Erythroblast (primary cell): ENCODE measurements around the gene NRXN3.
"Not testable (repeated sequence)": the region's sequence is repeated elsewhere in the genome, so short reads cannot be mapped to it uniquely, and the experiment has no call there.

Experiments
- DNase-seq, 2 experiments: peaks; one replicate each; lab custom pipeline; 2025; lab: John Stamatoyannopoulos, UW
- GATA1 ChIP-seq: IDR thresholded peaks from 2 replicates; pipeline ENCODE4 v1.6.1; 2011; ENCODE audit warnings: low read depth, mild to moderate bottlenecking, control low read depth, low read length, moderate library complexity
- POLR2A ChIP-seq: IDR thresholded peaks from 2 replicates; pipeline ENCODE4 v1.6.1; 2011; ENCODE audit warnings: mild to moderate bottlenecking, low read length

Gene NRXN3

DNA sequence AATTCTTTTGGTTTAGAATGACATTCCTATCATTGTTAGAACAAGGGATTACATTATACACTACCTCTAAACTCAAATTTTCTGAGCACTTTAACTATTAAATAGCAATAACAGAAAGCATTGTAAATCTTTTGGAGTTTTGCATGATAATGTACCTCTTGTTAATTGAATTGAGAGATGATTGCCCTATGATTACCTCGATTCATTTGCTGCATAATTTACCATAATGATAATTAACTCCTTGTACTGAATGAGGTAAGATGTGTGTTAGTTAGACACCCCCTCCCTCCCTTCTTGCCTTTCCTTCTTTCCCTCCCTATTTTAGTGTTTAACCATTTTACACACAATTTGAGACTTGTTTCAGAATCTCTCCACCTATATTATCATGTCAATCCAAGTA, 1572.0 kb downstream of the NRXN3 start:
- no peak for TF ChIP-seq GATA1
- TF ChIP-seq POLR2A, result no peak
- no peak for DNase-seq

DNA sequence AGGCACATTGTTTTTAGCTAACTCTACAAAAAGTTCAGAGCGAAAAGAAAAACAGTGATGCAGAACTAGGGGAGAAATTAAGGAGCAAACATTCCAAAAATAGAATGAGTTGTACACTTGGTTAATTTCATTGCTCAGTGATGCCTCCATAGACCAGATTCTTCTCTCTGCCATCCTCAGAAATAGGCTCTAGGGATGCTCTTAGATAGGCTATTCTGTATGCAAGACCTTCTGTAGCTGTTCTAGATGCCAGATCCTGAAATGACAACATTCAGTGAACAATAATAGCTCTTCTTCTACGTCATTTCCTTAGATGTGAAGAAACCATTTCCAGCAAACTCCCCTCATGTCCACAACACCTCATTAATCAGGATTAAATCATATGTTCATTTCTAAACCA, 1574.9 kb downstream of the NRXN3 start:
- TF ChIP-seq GATA1 (no peak), POLR2A (no peak)
- no peak for DNase-seq

DNA sequence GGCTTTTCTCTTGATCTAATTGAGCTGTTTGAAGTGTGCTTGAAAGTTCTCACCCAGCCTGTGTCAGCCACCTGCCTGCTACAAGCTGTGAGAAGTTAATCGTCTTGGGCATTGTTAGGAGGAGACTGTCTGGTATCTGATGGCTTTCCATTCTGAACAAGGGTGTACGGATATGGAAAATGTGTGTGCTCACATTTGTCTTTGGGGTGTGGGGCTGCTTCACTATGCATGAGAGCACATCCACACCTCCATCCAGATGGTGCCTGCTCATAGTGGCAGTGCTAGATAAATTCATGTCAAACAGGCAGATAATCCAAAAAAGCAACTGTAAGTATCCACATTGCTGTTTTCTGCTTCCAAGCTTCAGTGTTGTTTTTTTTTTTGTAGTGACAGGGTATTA, 1578.9 kb downstream of the NRXN3 start:
- DNase-seq, result no peak
- no peak for TF ChIP-seq POLR2A
- no peak for TF ChIP-seq GATA1

DNA sequence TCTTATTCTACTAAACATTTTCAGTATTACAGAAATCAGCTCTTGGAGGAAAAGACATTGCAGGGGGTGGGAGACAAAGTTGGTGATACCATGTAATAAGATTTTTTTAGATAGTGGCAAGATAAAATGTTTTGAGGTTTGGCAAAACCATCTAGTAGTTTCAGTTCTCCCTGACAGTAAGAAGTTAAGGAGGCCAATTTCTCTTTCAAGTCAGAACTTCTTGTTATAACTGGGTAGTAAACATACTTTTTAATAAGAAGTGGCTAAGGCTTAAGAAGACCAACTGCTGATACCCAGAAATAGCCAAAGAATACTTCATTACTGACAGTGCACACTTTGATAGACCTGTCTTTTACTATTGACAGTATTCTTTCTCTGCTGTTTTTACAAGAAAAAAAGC, 1588.8 kb downstream of the NRXN3 start:
- DNase-seq, result no peak
- TF ChIP-seq POLR2A, result no peak

DNA sequence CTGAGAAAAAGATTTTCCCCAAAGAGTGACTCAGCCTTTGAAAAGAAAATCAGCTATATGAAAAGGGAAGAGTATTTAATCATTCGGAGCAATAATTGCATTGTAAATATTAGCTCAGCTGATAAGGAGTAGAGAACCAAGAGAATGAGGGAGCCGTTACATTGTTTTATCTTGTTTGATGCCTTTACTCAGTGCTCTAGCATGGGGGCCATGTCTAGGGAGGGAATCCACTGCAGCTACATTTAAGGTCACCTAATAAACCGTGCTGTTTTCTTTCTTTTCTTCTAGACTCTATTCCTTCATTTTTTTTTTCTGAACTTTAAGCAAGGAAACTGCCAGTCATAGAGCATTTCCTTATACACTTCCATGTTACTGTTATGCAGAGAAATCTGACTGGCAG, 1594.2 kb downstream of the NRXN3 start:
- TF ChIP-seq POLR2A (no peak), GATA1 (no peak)
- no peak for DNase-seq

DNA sequence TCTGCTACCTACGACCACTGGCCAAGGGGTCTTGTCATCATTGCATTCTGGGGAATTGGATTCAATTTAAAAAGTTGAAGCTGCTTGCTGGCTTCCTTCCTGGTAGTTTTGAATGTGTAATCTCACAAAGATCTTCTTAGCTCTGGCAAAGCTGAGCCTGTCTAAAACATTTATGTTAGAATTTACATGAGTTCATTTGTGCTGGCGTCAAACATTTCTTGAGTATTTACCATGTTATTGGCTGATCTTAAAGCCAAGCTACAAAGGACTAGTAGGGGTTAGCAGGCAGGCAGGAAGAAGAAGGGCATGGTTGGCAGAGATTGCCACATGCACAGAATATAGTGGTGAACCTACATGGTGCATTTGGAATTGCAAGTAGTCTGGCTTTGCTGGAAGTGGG, 1596.3 kb downstream of the NRXN3 start:
- no peak for TF ChIP-seq GATA1
- TF ChIP-seq POLR2A, result no peak
- DNase-seq, result no peak

DNA sequence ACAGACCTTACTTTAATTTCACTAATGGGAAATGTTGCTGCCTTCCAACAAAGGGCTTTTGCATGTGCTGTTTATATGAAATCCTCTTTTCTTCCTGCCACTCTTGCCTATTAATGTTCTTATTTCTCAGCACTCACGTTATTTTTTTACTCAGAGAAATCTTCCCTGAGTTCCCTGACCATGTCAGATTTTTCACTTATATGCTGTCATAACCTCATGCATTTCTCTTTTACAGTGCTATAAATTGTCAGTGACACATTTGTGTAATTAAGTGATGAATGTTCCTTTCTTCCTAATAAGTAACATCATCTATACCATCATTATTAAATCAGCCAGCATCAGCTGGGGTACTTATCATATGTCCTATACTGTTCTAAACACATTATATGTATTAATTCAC, 1597.1 kb downstream of the NRXN3 start:
- TF ChIP-seq GATA1 (no peak), POLR2A (no peak)
- no peak for DNase-seq

DNA sequence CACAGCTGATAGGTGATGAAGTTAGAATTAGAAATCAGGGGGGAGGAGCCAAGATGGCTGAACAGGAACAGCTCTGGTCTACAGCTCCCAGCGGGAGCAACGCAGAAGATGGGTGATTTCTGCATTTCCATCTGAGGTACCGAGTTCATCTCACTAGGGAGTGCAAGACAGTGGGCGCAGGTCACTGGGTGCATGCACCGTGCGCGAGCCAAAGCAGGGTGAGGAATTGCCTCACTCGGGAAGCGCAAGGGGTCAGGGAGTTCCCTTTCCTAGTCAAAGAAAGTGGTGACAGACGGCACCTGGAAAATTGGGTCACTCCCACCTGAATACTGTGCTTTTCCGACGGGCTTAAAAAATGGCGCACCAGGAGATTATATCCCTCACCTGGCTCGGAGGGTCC, 1597.5 kb downstream of the NRXN3 start:
- DNase-seq, result not testable (repeated sequence)

DNA sequence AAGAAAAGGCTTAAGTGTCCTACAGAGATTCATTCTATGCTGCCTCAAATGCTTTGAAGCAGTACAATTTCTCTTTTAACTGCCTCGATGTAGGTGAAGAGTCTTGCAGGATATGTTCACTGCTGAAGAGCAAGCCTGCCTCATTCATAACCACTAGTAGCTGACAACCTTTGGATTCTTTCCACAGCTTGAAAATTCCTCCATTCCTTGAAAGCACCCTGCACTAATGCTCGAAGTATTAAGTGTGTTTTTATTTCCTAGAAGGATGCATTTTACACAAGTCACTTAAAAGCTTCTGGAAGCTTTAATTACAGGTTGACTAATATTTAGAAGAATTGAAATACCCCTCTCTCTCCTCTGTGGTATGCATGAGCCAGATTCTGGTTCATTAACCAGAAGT, 1611.7 kb downstream of the NRXN3 start:
- no peak for TF ChIP-seq GATA1
- TF ChIP-seq POLR2A, result no peak
- DNase-seq, result no peak

DNA sequence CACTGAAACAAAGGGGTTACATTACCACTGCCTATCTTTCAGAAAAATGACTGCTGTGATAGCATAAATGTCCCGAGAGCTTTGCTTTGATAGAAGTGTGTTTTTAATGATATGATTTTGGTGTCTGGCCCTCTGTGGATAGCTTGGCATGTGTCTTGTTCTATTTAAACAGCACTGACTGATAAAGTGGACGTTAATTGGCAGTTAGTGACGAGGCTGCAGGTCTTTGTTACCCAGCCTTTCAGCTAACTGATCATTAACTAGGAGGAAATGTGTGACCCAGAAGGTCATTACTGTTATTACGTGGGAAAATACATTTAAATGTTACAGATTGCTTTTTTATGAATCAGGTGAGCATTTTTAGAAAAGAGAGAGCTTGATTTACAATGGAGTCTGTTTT, 1612.9 kb downstream of the NRXN3 start:
- DNase-seq, result no peak
- TF ChIP-seq POLR2A (no peak), GATA1 (no peak)

DNA sequence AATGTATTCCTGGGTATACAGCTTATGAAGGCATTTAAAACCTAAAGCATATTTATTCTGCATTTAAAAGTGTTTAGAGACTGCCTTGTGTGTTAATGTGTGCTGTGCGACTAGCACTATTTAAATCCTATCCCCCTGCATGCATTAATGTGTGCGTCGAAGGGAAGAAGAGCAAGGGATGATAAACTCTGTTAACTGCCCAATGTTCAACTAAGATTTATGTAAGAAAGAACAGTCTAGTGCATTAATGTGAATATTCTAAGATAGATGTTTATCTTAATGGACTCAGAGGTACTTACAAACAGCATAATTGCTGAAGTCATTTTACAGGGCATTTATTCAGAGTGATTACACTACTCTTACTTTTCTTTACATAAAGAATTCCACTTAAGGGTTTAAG, 1616.3 kb downstream of the NRXN3 start:
- DNase-seq, result no peak
- TF ChIP-seq POLR2A (no peak), GATA1 (no peak)

DNA sequence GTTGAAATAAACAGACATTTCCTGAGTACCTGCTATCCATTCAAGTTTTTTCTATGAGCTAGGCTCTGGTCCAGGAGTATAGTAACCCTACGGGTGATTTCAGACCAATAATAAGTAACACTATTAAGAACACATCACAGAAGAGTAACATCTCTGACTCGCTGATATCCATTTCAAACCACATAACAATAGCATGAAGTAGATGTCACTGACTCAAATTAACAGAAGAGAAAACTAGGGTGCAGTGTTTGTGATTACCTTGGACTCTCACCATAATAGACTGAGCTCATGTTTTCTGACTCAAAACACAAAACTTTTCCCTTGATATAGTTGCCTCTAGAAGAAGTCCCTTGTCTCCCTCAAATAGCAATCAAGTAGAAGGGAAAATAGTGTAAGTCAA, 1618.2 kb downstream of the NRXN3 start:
- no peak for TF ChIP-seq GATA1
- no peak for TF ChIP-seq POLR2A
- DNase-seq, result no peak

DNA sequence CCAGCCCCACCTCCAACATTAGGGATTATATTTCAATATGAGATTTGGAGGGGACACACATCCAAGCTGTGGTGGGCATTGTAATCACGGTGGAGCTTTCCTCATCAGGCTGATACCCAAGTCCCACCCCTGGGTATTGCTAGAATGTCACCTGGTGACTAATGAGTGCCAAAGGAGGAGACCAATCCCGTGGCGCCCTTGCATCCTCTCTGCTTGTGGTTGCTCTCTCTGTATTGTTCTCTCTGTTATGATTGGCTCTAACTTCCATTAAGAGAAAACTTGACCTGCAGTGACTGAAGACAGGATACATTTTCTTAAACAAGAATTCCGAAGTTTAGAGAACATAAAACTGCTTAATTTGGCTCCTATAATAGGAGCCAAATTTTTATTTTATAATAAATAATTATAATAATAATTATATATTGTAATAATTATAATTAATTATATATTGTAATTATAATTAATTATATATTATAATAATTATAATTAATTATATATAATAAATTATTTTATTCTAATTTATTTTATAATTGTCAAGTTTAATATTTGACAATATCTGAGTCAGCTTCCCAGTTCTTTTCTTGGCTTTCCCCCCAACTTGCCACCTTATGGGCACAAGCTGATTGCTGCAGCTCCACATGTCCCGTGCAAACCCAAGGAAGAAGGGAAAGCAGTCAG, 1621.0 kb downstream of the NRXN3 start:
- TF ChIP-seq POLR2A, result no peak
- no peak for TF ChIP-seq GATA1
- no peak for DNase-seq

DNA sequence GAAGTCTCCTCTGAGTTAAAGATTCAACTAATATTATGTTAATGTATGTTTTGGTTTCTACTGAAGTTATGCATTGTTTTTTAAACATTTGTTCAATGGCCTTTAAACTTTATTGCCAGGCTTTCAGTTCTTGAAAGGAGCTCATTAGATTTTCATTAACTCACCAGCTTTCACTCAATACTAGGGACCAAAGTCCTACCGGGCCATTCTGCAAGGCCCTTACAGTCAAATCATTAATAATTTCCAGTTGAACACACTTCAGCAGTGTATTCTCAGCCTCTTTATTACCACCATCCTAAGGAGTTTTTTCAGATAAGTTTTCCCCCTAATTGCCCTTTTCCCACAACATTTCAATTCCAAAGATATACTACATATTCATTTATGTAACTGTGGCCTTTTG, 1631.9 kb downstream of the NRXN3 start:
- DNase-seq, result no peak
- TF ChIP-seq POLR2A (no peak), GATA1 (no peak)

DNA sequence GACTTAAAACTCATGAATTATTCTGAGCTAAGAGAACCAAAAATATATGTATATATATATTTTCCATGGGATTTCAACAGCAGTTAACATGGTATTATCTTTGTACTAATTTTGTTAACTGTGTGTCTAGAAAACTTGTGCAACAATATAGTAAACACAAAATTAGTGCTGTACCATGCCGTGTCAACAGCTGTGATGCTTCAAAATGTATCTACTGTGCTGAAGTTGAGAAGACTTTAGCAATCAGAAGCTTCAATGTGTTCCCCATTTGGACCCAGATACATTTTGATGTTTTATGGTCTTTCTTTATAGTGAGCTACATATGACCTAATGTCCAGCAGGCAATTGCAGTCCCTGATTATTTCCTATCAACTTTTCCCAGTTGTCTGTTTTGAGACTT, 1635.5 kb downstream of the NRXN3 start:
- no peak for DNase-seq
- TF ChIP-seq POLR2A (no peak), GATA1 (no peak)
